HG03045 (cell line): ENCODE measurements around the gene CAMTA1.
"Not testable (repeated sequence)": the region's sequence is repeated elsewhere in the genome, so short reads cannot be mapped to it uniquely, and the experiment has no call there.

Experiments used
- ATAC-seq: cut with Tn5 transposase; IDR thresholded peaks from one replicate; pipeline ENCODE4 v1.9.1; 2021; ENCODE audit warnings: mild to moderate bottlenecking, moderate library complexity; ENCODE audit not compliant: unreplicated experiment

Gene CAMTA1

GRCh38 chr1:7375329-7375728 is 590.1 kb downstream of the CAMTA1 start:
- no peak for ATAC-seq

- ATAC-seq = no peak
Observed at GRCh38 chr1:7375781-7376660, 590.8 kb downstream of the CAMTA1 start.

GRCh38 chr1:7376676-7377075 is 591.4 kb downstream of the CAMTA1 start:
- no peak for ATAC-seq

GRCh38 chr1:7378346-7379130 is 593.3 kb downstream of the CAMTA1 start:
- ATAC-seq = no peak

GRCh38 chr1:7379441-7379971 is 594.3 kb downstream of the CAMTA1 start:
- no peak for ATAC-seq

- ATAC-seq = not testable (repeated sequence)
Observed at GRCh38 chr1:7380068-7380467, 594.8 kb downstream of the CAMTA1 start.

GRCh38 chr1:7380712-7381111 is 595.5 kb downstream of the CAMTA1 start:
- ATAC-seq = no peak

- not testable (repeated sequence) for ATAC-seq
Observed at GRCh38 chr1:7381729-7382128, 596.5 kb downstream of the CAMTA1 start.

GRCh38 chr1:7382971-7383370 is 597.7 kb downstream of the CAMTA1 start:
- ATAC-seq = no peak

- ATAC-seq = no peak
Observed at GRCh38 chr1:7383671-7384520, 598.6 kb downstream of the CAMTA1 start.

- ATAC-seq = no peak
Observed at GRCh38 chr1:7384679-7385078, 599.4 kb downstream of the CAMTA1 start.

GRCh38 chr1:7385471-7386225 is 600.4 kb downstream of the CAMTA1 start:
- ATAC-seq = no peak

GRCh38 chr1:7386226-7387052 is 601.2 kb downstream of the CAMTA1 start:
- ATAC-seq = no peak

- ATAC-seq = no peak
Observed at GRCh38 chr1:7387053-7387927, 602.0 kb downstream of the CAMTA1 start.

GRCh38 chr1:7388141-7388487 is 602.9 kb downstream of the CAMTA1 start:
- ATAC-seq = no peak

- ATAC-seq = no peak
Observed at GRCh38 chr1:7388488-7389185, 603.4 kb downstream of the CAMTA1 start.

- no peak for ATAC-seq
Observed at GRCh38 chr1:7389201-7389905, 604.1 kb downstream of the CAMTA1 start.
